ENCODE results near the gene GEMIN7.

GRCh38 chr19:45071969-45072790 is 6.9 kb upstream of the GEMIN7 start:
- TF ChIP-seq CTCF (IDR thresholded peaks at IDR 0.05; ENCODE audit: insufficient read depth, low read depth, low read length), result no peak
- no peak for TF ChIP-seq EZH2 (IDR thresholded peaks at IDR 0.05; ENCODE audit: insufficient read depth, low read length)

All from astrocyte (in vitro differentiated cells and primary cell).